ENCODE results near the gene MSANTD1.
A peak's percentile ranks its signal among the peaks of the same experiment; 100 is the strongest.

Gene MSANTD1

GRCh38 chr4:3248811-3249661 lies at the start of gene MSANTD1:
Gene MSANTD1, plus strand, starts transcription at chr4:3249159. Its CDS starts 64 bp downstream, at chr4:3249223.
- no peak for DNase-seq (ENCODE audit: low read depth)

- DNase-seq (ENCODE audit: low read depth), result no peak
Measured at GRCh38 chr4:3199653-3200422, 49.1 kb upstream of the MSANTD1 start.

GRCh38 chr4:3200423-3201090 lies 48.4 kb upstream of the MSANTD1 start:
- DNase-seq (ENCODE audit: low read depth), result no peak

GRCh38 chr4:3201718-3202702 lies 46.9 kb upstream of the MSANTD1 start:
- peak; percentile 45 for DNase-seq (ENCODE audit: low read depth)

GRCh38 chr4:3202836-3203820 lies 45.8 kb upstream of the MSANTD1 start:
- peak; percentile 12 for DNase-seq (ENCODE audit: low read depth)

- no peak for DNase-seq (ENCODE audit: low read depth)
Measured at GRCh38 chr4:3203971-3204431, 45.0 kb upstream of the MSANTD1 start.

GRCh38 chr4:3205995-3206394 lies 43.0 kb upstream of the MSANTD1 start:
- no peak for DNase-seq (ENCODE audit: low read depth)

GRCh38 chr4:3206439-3207100 lies 42.4 kb upstream of the MSANTD1 start:
- DNase-seq (ENCODE audit: low read depth), result no peak

GRCh38 chr4:3207531-3208037 lies 41.4 kb upstream of the MSANTD1 start:
- DNase-seq (ENCODE audit: low read depth), result no peak

- DNase-seq (ENCODE audit: low read depth), result no peak
Measured at GRCh38 chr4:3208826-3209225, 40.1 kb upstream of the MSANTD1 start.

GRCh38 chr4:3209551-3210325 lies 39.2 kb upstream of the MSANTD1 start:
- DNase-seq (ENCODE audit: low read depth), result no peak

GRCh38 chr4:3210467-3210866 lies 38.5 kb upstream of the MSANTD1 start:
- no peak for DNase-seq (ENCODE audit: low read depth)

GRCh38 chr4:3211866-3212265 lies 37.1 kb upstream of the MSANTD1 start:
- DNase-seq (ENCODE audit: low read depth), result no peak

GRCh38 chr4:3212391-3213105 lies 36.4 kb upstream of the MSANTD1 start:
- DNase-seq (ENCODE audit: low read depth), result no peak

- no peak for DNase-seq (ENCODE audit: low read depth)
Measured at GRCh38 chr4:3213106-3213425, 35.9 kb upstream of the MSANTD1 start.

- DNase-seq (ENCODE audit: low read depth), result no peak
Measured at GRCh38 chr4:3213661-3214250, 35.2 kb upstream of the MSANTD1 start.

- no peak for DNase-seq (ENCODE audit: low read depth)
Measured at GRCh38 chr4:3215256-3215655, 33.7 kb upstream of the MSANTD1 start.

- DNase-seq (ENCODE audit: low read depth), result no peak
Measured at GRCh38 chr4:3215733-3216132, 33.2 kb upstream of the MSANTD1 start.

Measured in activated T-cell treated with anti-CD3 and anti-CD28 coated beads for 24 hours (primary cell).